ENCODE measurements around the gene SYS1.

DNA sequence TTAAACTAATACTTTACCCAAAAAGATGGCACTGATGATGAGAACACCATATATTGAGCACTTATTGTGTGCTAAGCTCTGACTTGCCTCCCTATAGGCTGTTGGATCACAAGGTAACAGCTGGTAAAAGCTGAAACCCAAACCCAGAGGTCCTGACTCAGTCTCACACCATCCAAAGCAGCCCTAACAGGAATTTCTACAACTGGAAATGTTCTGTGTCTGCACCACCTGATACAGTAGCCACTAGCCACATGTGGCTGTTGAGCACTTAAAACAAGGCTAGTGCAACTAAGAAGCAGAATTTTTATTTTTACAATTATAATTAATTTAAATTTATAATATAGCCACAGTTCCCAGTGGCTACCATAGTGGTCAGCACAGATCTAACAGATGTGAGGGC lies 39.2 kb upstream of the SYS1 start:
- TF ChIP-seq POLR2A (IDR thresholded peaks at IDR 0.05): no peak
- TF ChIP-seq, protein P1, sequence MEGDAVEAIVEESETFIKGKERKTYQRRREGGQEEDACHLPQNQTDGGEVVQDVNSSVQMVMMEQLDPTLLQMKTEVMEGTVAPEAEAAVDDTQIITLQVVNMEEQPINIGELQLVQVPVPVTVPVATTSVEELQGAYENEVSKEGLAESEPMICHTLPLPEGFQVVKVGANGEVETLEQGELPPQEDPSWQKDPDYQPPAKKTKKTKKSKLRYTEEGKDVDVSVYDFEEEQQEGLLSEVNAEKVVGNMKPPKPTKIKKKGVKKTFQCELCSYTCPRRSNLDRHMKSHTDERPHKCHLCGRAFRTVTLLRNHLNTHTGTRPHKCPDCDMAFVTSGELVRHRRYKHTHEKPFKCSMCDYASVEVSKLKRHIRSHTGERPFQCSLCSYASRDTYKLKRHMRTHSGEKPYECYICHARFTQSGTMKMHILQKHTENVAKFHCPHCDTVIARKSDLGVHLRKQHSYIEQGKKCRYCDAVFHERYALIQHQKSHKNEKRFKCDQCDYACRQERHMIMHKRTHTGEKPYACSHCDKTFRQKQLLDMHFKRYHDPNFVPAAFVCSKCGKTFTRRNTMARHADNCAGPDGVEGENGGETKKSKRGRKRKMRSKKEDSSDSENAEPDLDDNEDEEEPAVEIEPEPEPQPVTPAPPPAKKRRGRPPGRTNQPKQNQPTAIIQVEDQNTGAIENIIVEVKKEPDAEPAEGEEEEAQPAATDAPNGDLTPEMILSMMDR (IDR thresholded peaks at IDR 0.05): no peak

Measured in prostate gland (tissue), 2 donors.